Neural cell (in vitro differentiated cells): ENCODE measurements around the gene TCF4. TPM values are rescaled to one million over a fixed set of nuclear protein-coding genes. Genes with fewer than 3 reads are reported as not detected.

ENCODE experiments used
- H2AFZ ChIP-seq: fragments of 200-600, 300-800 bp; sonication (generic), shearing (Covaris generic); 2 replicates; pipeline ENCODE4 v1.6.0; 2014; ENCODE audit warnings: low read depth, mild to moderate bottlenecking, antibody characterized with exemption, low read length, moderate library complexity
- H3F3A ChIP-seq: fragments of 200-600 bp; shearing (Covaris generic); 2 replicates; pipeline ENCODE4 v1.6.1; 2016; ENCODE audit warnings: mild to moderate bottlenecking, moderate library complexity, mixed read lengths, antibody characterized with exemption, low read length; ENCODE audit not compliant: insufficient read depth, poor library complexity, severe bottlenecking
- H3K27ac ChIP-seq: fragments of 200-600, 300-800 bp; sonication (generic), shearing (Covaris generic); 2 replicates; pipeline ENCODE4 v1.5.1; 2014; ENCODE audit warnings: mild to moderate bottlenecking, low read length, moderate library complexity
- H3K27me3 ChIP-seq: fragments of 300-800, 200-600 bp; sonication (generic), shearing (Covaris generic); 2 replicates; pipeline ENCODE4 v1.6.0; 2014; ENCODE audit warnings: mild to moderate bottlenecking, low read depth, low read length, moderate library complexity; ENCODE audit not compliant: insufficient read depth
- H3K36me3 ChIP-seq: fragments of 300-800, 200-600 bp; sonication (generic), shearing (Covaris generic); 2 replicates; pipeline ENCODE4 v1.5.1; 2014; ENCODE audit warnings: mild to moderate bottlenecking, antibody characterized with exemption, low read length, moderate library complexity; ENCODE audit not compliant: insufficient read depth
- H3K4me2 ChIP-seq: fragments of 300-800, 200-600 bp; sonication (generic), shearing (Covaris generic); 2 replicates; pipeline ENCODE4 v1.6.0; 2014; ENCODE audit warnings: mild to moderate bottlenecking, low read length
- H3K4me3 ChIP-seq: fragments of 300-800, 200-600 bp; sonication (generic), shearing (Covaris generic); 2 replicates; pipeline ENCODE4 v1.5.1; 2014; ENCODE audit warnings: mild to moderate bottlenecking, low read length, moderate library complexity
- H3K79me2 ChIP-seq: fragments of 200-600 bp; shearing (Covaris generic); replicated peaks from 2 replicates; pipeline ENCODE4 v1.6.0; 2014; ENCODE audit warnings: mild to moderate bottlenecking, low read length, moderate library complexity; ENCODE audit not compliant: insufficient read depth
- H3K9ac ChIP-seq: fragments of 300-800, 200-600 bp; sonication (generic), shearing (Covaris generic); 2 replicates; pipeline ENCODE4 v1.6.1; 2016; ENCODE audit warnings: mild to moderate bottlenecking, low read length, mixed read lengths
- H3K9me2 ChIP-seq: fragments of 200-600 bp; shearing (Covaris generic); 2 replicates; pipeline ENCODE4 v1.6.1; 2016; ENCODE audit warnings: mild to moderate bottlenecking, low read length, mixed read lengths; ENCODE audit not compliant: insufficient read depth
- H3K9me3 ChIP-seq: fragments of 200-600, 300-800 bp; sonication (generic), shearing (Covaris generic); 2 replicates; pipeline ENCODE4 v1.6.1; 2016; ENCODE audit warnings: mild to moderate bottlenecking, mixed run types, low read length, moderate library complexity, mixed read lengths
- H4K20me1 ChIP-seq: fragments of 200-600 bp; shearing (Covaris generic); 2 replicates; pipeline ENCODE4 v1.6.1; 2016; ENCODE audit warnings: mild to moderate bottlenecking, mixed run types; ENCODE audit not compliant: insufficient read depth
- EP300 ChIP-seq: fragments of 450-650 bp; conservative IDR thresholded peaks from 2 replicates; pipeline ENCODE4 v1.6.1; 2014; ENCODE audit warnings: antibody characterized with exemption, mild to moderate bottlenecking, moderate library complexity; ENCODE audit not compliant: poor library complexity, severe bottlenecking
- EZH2 ChIP-seq: fragments of 200-600, 300-800 bp; shearing (Covaris generic), sonication (generic); IDR thresholded peaks from 2 replicates; pipeline ENCODE4 v1.6.1; 2014; ENCODE audit warnings: antibody characterized with exemption, low read length, borderline replicate concordance, mild to moderate bottlenecking; ENCODE audit not compliant: insufficient read depth, poor library complexity, severe bottlenecking
- MXI1 ChIP-seq: fragments of 450-650 bp; conservative IDR thresholded peaks from 2 replicates; pipeline ENCODE4 v1.6.1; 2014; ENCODE audit warnings: antibody characterized with exemption, mild to moderate bottlenecking; ENCODE audit not compliant: poor library complexity, severe bottlenecking
- POLR2AphosphoS5 ChIP-seq: IDR thresholded peaks from 2 replicates; pipeline ENCODE4 v1.6.1; 2012
- RAD21 ChIP-seq: fragments of 450-650 bp; conservative IDR thresholded peaks from 2 replicates; pipeline ENCODE4 v1.6.1; 2014; ENCODE audit warnings: antibody characterized with exemption, mild to moderate bottlenecking, moderate library complexity
- SMC3 ChIP-seq: fragments of 450-650 bp; conservative IDR thresholded peaks from 2 replicates; pipeline ENCODE4 v1.6.1; 2014; ENCODE audit warnings: antibody characterized with exemption, mild to moderate bottlenecking, moderate library complexity; ENCODE audit not compliant: poor library complexity
- TAF1 ChIP-seq: IDR thresholded peaks from 2 replicates; pipeline ENCODE4 v1.6.1; 2012; ENCODE audit warnings: low read depth
- polyA plus RNA-seq: library from polyadenylated mRNA; depleted of rRNA; stranded (reverse); fragments of >200 nt; gene quantifications from 2 replicates; pipeline ENCODE4 v1.2.3, GENCODE V29; 2014
- TF ChIP-seq, protein P1 (sequence below): IDR thresholded peaks from 2 replicates; pipeline ENCODE4 v1.6.1; 2012; ENCODE audit warnings: borderline replicate concordance
- TF ChIP-seq, protein P2 (sequence below): fragments of 450-650 bp; IDR thresholded peaks from 2 replicates; pipeline ENCODE4 v1.5.1; 2014; ENCODE audit warnings: antibody characterized with exemption, mild to moderate bottlenecking, moderate library complexity; ENCODE audit not compliant: poor library complexity, severe bottlenecking

Gene TCF4
- polyA plus RNA-seq, 1 donor from 2014 or later = 7.0 TPM

DNA sequence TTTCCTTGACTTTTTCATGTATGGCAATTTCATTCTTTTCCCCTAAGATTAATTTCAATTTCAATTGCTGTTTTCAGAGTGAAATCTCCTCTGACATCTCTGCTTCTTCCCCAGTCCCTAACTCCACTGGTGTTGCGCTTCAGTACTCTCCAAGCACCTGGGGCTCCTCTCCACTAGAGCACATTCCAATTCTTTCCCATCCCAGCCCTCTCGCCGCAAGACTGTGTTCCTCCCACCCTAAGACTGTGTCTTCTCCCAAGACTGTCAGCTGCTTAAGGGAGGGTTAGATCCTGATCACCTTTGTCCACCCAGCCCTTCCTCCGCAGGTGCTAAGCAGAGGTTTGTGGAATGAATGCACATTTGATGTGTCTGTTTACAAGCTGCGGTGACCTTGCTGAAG lies 373.0 kb downstream of the TCF4 start:
- H3F3A ChIP-seq = no peaks in the 10 kb centered on the region
- no peak overlapping the region for H3K27ac ChIP-seq
- TF ChIP-seq EZH2 = no peak
- no peak for TF ChIP-seq POLR2AphosphoS5
- no peak for TF ChIP-seq RAD21
- H2AFZ ChIP-seq = no peak overlapping the region
- no peak overlapping the region for H3K4me3 ChIP-seq
- H3K9ac ChIP-seq = no peak overlapping the region
- no peaks in the 10 kb centered on the region for H3K9me3 ChIP-seq
- no peaks in the 10 kb centered on the region for H3K79me2 ChIP-seq
- H4K20me1 ChIP-seq = no peaks in the 10 kb centered on the region
- H3K36me3 ChIP-seq = no peaks in the 10 kb centered on the region
- no peaks in the 10 kb centered on the region for H3K9me2 ChIP-seq
- no peak overlapping the region for H3K4me2 ChIP-seq
- H3K27me3 ChIP-seq = no peaks in the 10 kb centered on the region

DNA sequence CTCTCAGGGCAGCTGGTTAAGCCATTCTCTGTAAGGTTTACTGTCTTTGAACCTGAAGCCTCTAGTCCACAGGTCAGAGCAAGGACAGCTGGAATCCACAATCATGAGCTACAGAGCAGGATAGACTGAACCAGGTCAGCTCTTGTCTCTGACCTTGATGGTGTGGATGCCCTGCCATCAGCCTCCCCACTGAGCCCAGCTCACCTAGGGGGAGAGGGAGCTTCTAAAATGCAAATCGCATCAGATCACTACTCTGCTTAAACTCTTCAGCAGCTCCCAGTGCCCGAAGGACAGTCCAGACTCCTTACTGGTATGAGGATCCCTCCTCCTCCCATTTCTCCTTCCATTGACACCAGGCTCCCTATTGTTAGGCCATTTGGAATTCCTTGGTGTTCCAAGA lies 373.5 kb downstream of the TCF4 start:
- Histone ChIP-seq H3K9me3 (no peaks in the 10 kb centered on the region), H3F3A (no peaks in the 10 kb centered on the region), H3K79me2 (no peaks in the 10 kb centered on the region), H3K4me3 (no peak overlapping the region), H3K27me3 (no peaks in the 10 kb centered on the region), H2AFZ (no peak overlapping the region), H4K20me1 (no peaks in the 10 kb centered on the region), H3K9me2 (no peaks in the 10 kb centered on the region), H3K9ac (no peak overlapping the region), H3K27ac (no peak overlapping the region), H3K36me3 (no peaks in the 10 kb centered on the region), H3K4me2 (no peak overlapping the region)
- no peak for TF ChIP-seq RAD21
- no peak for TF ChIP-seq SMC3
- TF ChIP-seq EP300 = no peak

DNA sequence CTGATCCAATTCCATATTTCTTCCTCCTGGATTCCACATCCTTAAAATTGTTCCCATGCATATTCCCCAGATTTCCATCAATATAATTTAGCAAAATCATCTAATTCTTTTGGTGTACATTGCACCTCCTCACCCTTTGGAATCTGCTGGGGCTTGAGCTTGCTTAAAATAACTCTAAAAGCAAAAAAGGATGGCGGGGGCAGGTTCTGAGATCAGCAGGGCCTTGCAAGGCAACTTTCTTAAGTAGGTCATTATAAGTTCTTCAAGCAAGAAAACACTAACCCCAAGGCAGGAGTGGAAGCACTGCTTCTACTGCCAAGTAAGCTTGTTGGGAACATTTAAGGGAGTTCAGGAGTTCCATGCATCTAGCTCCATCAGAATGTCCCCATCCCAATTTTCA lies 374.4 kb downstream of the TCF4 start:
- Histone ChIP-seq H3K79me2 (no peaks in the 10 kb centered on the region), H3K9me2 (no peaks in the 10 kb centered on the region), H3K36me3 (no peaks in the 10 kb centered on the region), H3K9ac (no peak overlapping the region), H3K9me3 (no peaks in the 10 kb centered on the region), H3K4me2 (no peak overlapping the region), H4K20me1 (no peaks in the 10 kb centered on the region), H3K4me3 (no peak overlapping the region), H3K27me3 (no peaks in the 10 kb centered on the region), H3F3A (no peaks in the 10 kb centered on the region), H3K27ac (no peak overlapping the region), H2AFZ (no peak overlapping the region)
- TF ChIP-seq, protein P1, sequence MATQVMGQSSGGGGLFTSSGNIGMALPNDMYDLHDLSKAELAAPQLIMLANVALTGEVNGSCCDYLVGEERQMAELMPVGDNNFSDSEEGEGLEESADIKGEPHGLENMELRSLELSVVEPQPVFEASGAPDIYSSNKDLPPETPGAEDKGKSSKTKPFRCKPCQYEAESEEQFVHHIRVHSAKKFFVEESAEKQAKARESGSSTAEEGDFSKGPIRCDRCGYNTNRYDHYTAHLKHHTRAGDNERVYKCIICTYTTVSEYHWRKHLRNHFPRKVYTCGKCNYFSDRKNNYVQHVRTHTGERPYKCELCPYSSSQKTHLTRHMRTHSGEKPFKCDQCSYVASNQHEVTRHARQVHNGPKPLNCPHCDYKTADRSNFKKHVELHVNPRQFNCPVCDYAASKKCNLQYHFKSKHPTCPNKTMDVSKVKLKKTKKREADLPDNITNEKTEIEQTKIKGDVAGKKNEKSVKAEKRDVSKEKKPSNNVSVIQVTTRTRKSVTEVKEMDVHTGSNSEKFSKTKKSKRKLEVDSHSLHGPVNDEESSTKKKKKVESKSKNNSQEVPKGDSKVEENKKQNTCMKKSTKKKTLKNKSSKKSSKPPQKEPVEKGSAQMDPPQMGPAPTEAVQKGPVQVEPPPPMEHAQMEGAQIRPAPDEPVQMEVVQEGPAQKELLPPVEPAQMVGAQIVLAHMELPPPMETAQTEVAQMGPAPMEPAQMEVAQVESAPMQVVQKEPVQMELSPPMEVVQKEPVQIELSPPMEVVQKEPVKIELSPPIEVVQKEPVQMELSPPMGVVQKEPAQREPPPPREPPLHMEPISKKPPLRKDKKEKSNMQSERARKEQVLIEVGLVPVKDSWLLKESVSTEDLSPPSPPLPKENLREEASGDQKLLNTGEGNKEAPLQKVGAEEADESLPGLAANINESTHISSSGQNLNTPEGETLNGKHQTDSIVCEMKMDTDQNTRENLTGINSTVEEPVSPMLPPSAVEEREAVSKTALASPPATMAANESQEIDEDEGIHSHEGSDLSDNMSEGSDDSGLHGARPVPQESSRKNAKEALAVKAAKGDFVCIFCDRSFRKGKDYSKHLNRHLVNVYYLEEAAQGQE = no peak
- TF ChIP-seq EP300 (no peak), POLR2AphosphoS5 (no peak), SMC3 (no peak), RAD21 (no peak), MXI1 (no peak), TAF1 (no peak), EZH2 (no peak)
- TF ChIP-seq, protein P2, sequence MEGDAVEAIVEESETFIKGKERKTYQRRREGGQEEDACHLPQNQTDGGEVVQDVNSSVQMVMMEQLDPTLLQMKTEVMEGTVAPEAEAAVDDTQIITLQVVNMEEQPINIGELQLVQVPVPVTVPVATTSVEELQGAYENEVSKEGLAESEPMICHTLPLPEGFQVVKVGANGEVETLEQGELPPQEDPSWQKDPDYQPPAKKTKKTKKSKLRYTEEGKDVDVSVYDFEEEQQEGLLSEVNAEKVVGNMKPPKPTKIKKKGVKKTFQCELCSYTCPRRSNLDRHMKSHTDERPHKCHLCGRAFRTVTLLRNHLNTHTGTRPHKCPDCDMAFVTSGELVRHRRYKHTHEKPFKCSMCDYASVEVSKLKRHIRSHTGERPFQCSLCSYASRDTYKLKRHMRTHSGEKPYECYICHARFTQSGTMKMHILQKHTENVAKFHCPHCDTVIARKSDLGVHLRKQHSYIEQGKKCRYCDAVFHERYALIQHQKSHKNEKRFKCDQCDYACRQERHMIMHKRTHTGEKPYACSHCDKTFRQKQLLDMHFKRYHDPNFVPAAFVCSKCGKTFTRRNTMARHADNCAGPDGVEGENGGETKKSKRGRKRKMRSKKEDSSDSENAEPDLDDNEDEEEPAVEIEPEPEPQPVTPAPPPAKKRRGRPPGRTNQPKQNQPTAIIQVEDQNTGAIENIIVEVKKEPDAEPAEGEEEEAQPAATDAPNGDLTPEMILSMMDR = no peak
